Muscle layer of duodenum (tissue), 2 donors: ENCODE measurements around the gene THAP4.
"Not testable (repeated sequence)": the region's sequence is repeated elsewhere in the genome, so short reads cannot be mapped to it uniquely, and the experiment has no call there.

ENCODE experiments used
- H3K27ac ChIP-seq: one replicate; pipeline ENCODE4 v1.7.0; 2013; ENCODE audit warnings: mild to moderate bottlenecking, low read length
- H3K27me3 ChIP-seq: one replicate; pipeline ENCODE4 v1.7.0; 2013; ENCODE audit warnings: low read depth, mild to moderate bottlenecking, control low read depth, low read length
- H3K36me3 ChIP-seq, 2 donors: one replicate each; pipeline ENCODE4 v1.7.0; 2013; ENCODE audit warnings: low read length in 2 of 2, control low read depth in 1 of 2, mild to moderate bottlenecking in 1 of 2; ENCODE audit not compliant: insufficient read depth in 2 of 2, control insufficient read depth in 1 of 2
- H3K4me1 ChIP-seq, 2 donors: one replicate each; pipeline ENCODE4 v1.7.0; 2013; ENCODE audit warnings: low read length in 2 of 2, mild to moderate bottlenecking in 2 of 2, control low read depth in 1 of 2, moderate library complexity in 1 of 2; ENCODE audit not compliant: insufficient read depth in 2 of 2, control insufficient read depth in 1 of 2
- H3K4me3 ChIP-seq, 2 donors: one replicate each; pipeline ENCODE4 v1.7.0; 2013; ENCODE audit warnings: low read length in 2 of 2, low read depth in 1 of 2, mild to moderate bottlenecking in 1 of 2
- H3K9me3 ChIP-seq, 2 donors: one replicate each; pipeline ENCODE4 v1.7.0; 2013; ENCODE audit warnings: low read length in 2 of 2, control low read depth in 1 of 2, mild to moderate bottlenecking in 1 of 2; ENCODE audit not compliant: control insufficient read depth in 1 of 2
- donor health status: healthy.

THAP4 gene

DNA sequence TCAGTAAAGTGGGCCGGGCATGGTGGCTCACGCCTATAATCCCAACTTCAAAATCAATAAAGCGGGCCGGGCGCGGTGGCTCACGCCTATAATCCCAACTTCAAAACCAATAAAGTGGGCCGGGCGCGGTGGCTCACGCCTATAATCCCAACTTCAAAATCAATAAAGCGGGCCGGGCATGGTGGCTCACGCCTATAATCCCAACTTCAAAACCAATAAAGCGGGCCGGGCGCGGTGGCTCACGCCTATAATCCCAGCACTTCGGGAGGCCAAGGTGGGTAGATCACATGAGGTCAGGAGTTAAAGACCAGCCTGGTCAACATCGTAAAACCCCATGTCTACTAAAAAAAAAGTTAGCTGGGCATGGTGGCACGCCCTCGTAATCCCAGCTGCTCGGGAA lies 25.8 kb upstream of the THAP4 start:
- H3K27me3 ChIP-seq, H3K27ac ChIP-seq, H3K4me3 ChIP-seq, H3K4me1 ChIP-seq, H3K9me3 ChIP-seq: not testable (repeated sequence)
- H3K36me3 ChIP-seq, result peaks cover 43 to 58% of the 10 kb centered on the region in 2 donors

DNA sequence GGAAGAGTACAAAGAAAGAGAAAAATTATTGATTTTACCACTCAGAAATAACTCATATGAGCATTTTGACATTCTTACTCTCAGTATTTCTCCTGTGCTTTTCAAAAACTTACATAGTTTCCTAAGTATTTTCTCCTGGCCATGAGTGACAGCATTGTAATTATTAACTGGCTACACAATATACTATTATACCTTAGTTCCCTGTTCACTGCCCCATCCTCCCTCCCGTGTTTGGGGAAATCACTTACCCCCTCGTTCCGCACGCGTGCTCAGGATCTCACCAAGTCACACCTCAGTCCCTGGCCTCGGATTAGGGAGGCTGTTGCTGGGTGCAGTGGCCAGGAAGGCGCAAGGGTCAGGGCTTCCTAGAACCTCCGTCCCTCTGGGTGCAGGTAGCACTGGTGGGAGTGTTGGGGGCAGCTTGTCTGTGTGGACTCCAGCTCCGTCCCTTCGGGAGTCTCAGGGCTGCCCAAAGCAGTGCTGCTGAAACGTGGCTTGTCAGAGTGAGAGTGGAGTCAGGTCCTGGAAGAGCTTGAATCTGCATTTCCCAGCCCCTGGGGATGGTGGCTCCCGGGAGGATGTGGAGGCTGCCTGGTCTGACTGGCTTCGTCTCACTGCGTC lies 23.7 kb upstream of the THAP4 start:
- no peaks in the 10 kb centered on the region for H3K4me1 ChIP-seq
- H3K27ac ChIP-seq, result no peak overlapping the region
- no peak overlapping the region for H3K4me3 ChIP-seq
- no peaks in the 10 kb centered on the region for H3K9me3 ChIP-seq
- peaks cover 43 to 57% of the 10 kb centered on the region in 2 donors for H3K36me3 ChIP-seq
- H3K27me3 ChIP-seq, result no peaks in the 10 kb centered on the region

DNA sequence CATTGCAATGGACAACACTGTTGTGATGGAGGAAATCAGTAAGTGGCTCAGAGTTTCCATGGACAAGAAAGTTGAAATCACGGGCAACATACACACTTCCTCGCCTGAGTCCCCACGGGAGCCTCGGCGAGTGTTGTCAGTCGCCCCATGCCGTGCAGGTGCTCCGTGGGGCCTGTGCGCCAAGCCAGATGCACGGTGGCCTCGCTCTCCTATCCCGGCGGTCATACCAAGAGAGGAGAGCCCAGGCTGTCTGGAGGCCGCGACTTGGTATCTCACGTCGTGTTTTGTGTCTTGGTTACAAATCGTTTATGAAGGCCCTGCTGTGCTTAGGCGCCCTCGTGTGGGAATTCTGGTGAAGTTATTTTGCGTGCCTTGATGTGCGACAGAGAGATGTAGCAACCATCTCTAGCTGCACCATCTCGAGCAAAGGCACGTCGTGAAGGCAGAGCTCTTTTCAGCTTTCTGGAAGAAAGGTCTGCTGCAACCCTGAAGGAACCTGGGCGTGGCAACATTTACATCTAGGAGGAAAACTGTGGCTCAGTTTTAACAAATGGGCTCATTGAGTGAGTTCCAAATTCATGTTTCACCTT lies 22.3 kb upstream of the THAP4 start:
- H3K36me3 ChIP-seq, result peaks cover 56 to 72% of the 10 kb centered on the region in 2 donors
- no peak overlapping the region for H3K27ac ChIP-seq

DNA sequence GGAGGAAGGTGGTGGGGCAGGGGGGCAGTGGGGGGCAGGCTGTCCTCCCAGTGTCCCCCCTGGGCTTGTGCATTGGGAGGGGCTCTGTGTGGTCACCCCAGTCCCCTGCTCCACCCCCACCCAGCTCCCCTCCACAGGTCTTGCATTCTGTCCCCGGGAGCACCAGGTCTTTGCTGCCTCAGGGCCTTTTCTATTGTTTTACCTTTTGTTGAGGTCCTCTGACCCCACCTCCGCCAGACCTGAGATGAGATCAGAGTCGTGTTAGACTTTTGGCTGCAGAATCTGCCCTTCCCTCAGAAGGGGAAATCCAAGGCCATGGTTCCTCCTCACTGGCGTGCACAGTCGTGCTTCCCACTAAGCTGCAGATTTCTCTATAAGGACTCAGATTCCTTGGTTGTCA lies 21.3 kb upstream of the THAP4 start:
- H3K27ac ChIP-seq, result no peak overlapping the region
- H3K9me3 ChIP-seq, result no peaks in the 10 kb centered on the region
- no peaks in the 10 kb centered on the region for H3K4me1 ChIP-seq
- peaks cover 56 to 75% of the 10 kb centered on the region in 2 donors for H3K36me3 ChIP-seq
- H3K4me3 ChIP-seq, result no peak overlapping the region
- H3K27me3 ChIP-seq, result no peaks in the 10 kb centered on the region

More for the DNA sequence above, 22.3 kb upstream of the THAP4 start:
- no peak overlapping the region for H3K4me3 ChIP-seq
- H3K9me3 ChIP-seq, result no peaks in the 10 kb centered on the region
- no peaks in the 10 kb centered on the region for H3K4me1 ChIP-seq
- H3K27me3 ChIP-seq, result no peaks in the 10 kb centered on the region

DNA sequence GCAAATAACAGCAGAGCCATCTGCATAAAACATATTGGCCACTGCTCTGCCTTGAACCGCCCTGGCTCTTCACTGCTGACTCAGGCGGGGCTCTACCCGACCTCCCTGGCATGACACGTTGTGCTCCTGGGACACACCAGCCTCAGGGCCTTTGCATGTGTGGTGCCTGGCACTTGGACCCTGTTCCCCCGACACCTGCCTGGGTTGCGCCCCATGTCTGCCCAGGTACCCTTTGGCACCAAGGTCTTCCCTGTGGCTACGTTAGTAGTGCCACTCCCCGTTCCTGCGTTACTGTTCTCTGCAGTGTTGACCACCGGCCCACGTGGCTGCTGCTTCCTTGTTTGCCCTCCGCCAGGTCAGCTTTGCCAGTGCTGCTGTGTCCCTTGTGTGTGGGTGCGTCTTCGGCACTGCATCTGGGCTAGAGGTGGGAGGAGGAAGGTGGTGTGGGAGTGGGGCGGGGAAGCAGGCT lies 20.9 kb upstream of the THAP4 start:
- no peak overlapping the region for H3K4me3 ChIP-seq
- no peaks in the 10 kb centered on the region for H3K27me3 ChIP-seq
- H3K4me1 ChIP-seq, result no peaks in the 10 kb centered on the region
- H3K9me3 ChIP-seq, result no peaks in the 10 kb centered on the region
- H3K27ac ChIP-seq, result no peak overlapping the region
- peaks cover 59 to 79% of the 10 kb centered on the region in 2 donors for H3K36me3 ChIP-seq

DNA sequence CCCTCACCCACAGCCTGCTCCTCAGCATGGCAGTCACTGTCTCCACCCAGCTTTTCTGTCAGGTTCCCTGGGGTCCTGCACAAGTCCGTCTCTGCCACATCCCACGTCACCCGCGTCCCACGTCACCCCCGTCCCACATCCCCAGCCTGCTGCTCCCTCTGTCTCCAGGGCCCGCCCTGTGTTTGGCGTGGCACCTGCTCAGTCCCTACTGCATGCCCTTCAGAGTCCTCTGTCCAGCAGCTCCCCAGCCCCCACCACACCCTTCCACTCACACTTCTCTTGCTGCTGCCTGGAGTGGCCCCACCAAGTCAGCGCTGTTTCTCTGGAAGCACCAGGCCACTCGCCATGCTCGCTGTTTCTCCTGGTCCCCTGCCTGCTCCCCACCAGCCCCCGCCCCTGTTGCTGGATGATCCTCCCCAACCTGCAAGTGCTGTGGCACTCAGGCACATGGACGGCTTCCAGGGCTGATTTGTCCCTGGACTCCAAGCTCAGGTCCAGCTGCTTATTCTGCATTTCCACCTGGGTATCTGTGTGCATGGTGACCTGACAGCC lies 19.3 kb upstream of the THAP4 start:
- no peak overlapping the region for H3K27ac ChIP-seq
- peaks cover 57 to 81% of the 10 kb centered on the region in 2 donors for H3K36me3 ChIP-seq
- no peak overlapping the region for H3K4me3 ChIP-seq
- no peaks in the 10 kb centered on the region for H3K27me3 ChIP-seq
- no peaks in the 10 kb centered on the region for H3K4me1 ChIP-seq
- H3K9me3 ChIP-seq, result no peaks in the 10 kb centered on the region

DNA sequence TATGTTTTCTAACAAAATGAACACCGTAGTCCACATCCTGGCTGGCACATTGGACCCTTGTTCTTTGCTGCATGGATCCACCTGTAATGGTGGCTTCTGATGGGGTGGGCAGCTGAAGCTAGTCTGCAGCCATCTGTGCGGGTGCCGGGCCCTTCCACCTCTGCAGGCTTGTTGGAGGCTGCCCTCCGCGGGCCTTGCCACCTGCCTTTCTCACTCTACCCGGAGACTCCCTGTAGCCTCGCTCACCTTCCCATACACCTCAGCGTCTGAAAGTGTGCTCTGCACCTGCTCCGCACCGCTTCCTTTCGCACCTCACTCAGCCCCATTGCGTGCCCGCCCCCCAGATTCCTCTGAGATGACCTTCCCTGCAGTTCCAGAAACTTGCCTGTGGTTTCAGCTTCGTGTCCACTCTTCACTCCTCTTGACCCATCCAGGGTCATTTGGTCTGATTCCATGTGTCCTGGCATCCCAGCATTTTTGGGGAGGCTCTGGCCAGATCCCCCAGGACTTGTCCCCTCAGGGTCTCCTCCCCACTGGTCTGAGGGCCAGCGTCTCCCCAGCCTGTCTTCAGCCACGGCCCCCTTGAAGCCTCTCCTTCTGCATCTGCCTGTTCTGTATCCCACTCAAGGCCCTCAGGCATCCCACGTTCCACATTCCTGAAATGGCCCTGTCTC lies 18.7 kb upstream of the THAP4 start:
- H3K27me3 ChIP-seq, result no peaks in the 10 kb centered on the region
- H3K27ac ChIP-seq, result no peak overlapping the region
- H3K4me3 ChIP-seq, result no peak overlapping the region
- H3K36me3 ChIP-seq, result peaks cover 55 to 77% of the 10 kb centered on the region in 2 donors
- H3K9me3 ChIP-seq, result no peaks in the 10 kb centered on the region
- no peaks in the 10 kb centered on the region for H3K4me1 ChIP-seq

DNA sequence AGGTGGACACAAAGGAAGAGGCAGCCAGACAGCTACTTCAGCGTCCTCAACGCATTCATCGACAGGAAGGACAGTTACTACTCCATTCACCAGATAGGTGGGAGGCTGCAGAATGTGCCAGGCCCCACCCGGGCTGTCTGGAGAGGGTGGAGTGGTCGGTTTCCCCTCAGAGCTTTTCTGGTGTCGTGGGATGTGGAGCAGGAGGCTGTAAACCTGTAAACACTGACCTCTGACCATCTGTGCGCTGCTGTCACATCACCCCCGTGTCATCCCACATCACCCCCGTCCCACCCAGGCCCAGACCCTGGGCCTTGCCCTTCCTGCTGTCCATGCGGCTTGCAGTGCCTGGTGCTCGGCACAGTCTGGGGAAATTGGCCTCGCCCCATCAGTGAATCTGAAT lies 17.6 kb upstream of the THAP4 start:
- H3K9me3 ChIP-seq, result no peaks in the 10 kb centered on the region
- H3K4me1 ChIP-seq, result no peaks in the 10 kb centered on the region
- H3K27ac ChIP-seq, result no peak overlapping the region
- H3K4me3 ChIP-seq, result no peak overlapping the region
- H3K36me3 ChIP-seq, result peaks cover 49 to 66% of the 10 kb centered on the region in 2 donors
- H3K27me3 ChIP-seq, result no peaks in the 10 kb centered on the region

DNA sequence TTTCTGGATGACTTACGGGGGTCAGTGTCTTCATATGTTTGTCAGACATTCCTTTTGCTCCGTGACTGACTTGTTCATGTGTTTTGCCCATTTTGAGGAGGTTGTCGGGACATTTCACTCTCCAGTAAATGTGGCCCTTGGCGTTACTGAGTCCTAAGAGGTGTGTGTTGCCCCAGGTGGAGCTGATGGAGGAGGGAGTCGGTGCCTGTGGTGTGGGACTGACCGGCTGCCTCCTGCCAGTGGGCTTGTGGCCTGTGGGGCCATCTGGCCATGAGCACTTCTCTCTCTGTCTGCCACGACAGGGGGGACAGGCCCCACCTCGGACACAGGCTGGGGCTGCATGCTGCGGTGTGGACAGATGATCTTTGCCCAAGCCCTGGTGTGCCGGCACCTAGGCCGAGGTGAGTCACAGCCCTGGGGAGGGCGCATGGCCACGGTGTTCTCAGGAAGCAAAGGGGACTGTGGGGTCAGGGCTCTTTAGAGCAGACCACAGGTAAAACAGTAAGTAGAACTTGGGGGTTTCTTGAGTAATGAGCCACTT lies 16.3 kb upstream of the THAP4 start:
- H3K36me3 ChIP-seq, result peaks cover 43 to 56% of the 10 kb centered on the region in 2 donors
- H3K27me3 ChIP-seq, result no peaks in the 10 kb centered on the region
- no peaks in the 10 kb centered on the region for H3K4me1 ChIP-seq
- H3K27ac ChIP-seq, result no peak overlapping the region
- no peak overlapping the region for H3K4me3 ChIP-seq
- no peaks in the 10 kb centered on the region for H3K9me3 ChIP-seq

DNA sequence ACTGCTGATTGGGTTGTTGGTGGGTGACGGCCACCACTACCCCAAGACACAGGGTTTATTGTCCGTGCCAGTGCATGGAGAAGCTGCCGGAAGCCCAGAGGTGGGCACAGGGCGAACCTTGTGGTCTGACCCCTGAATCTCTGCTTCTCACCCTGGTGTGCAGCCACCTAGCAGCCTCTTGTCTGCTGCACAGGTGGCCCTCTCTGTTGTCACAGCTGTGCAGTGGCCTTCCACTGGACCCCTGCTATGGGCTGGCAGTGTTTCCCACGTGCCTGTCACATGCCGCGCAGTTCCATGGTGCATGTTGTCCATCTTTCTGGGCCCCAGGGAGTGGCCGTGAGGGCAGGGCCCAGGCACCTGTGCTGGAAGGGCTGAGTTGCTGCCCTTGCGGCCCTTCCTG lies 15.8 kb upstream of the THAP4 start:
- H3K9me3 ChIP-seq, result no peaks in the 10 kb centered on the region
- no peak overlapping the region for H3K27ac ChIP-seq
- peaks cover 41 to 51% of the 10 kb centered on the region in 2 donors for H3K36me3 ChIP-seq
- H3K4me3 ChIP-seq, result no peak overlapping the region
- H3K4me1 ChIP-seq, result no peaks in the 10 kb centered on the region
- no peaks in the 10 kb centered on the region for H3K27me3 ChIP-seq

DNA sequence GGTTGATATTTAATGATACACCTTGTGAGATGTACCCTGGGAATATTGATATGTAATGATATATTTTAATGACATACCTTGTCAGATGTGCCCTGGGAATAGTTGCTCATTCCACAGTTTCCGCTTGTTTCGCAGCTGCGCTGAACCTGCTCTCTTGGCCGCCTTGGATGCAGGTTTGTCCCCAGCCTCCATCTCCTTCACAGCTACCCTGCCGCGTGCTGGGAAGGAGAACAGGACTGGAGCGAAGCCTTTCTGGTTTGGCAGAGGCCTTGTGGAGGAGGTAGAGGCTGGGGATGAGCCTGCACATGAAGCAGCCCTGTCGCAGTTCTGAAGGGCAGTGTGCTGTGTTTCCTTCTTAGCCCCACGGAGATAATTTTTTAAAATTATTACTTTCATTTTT lies 15.2 kb upstream of the THAP4 start:
- Histone ChIP-seq H3K4me3 (no peak overlapping the region), H3K27ac (no peak overlapping the region), H3K27me3 (no peaks in the 10 kb centered on the region), H3K9me3 (no peaks in the 10 kb centered on the region), H3K36me3 (peaks cover 38 to 49% of the 10 kb centered on the region in 2 donors), H3K4me1 (no peaks in the 10 kb centered on the region)
